ENCODE data around the gene GPRC5A.
A peak's percentile ranks its signal among the peaks of the same experiment; 100 is the strongest.

GPRC5A gene

GRCh38 chr12:12877781-12878455 lies 13.4 kb upstream of the GPRC5A start:
- Mint-ChIP-seq H3K4me1 (ENCODE audit: low read depth) (peaks cover 13% of the 10 kb centered on the region), H3K4me3 (no peak overlapping the region), H3K27ac (no peak overlapping the region)

GRCh38 chr12:12880537-12880936 lies 10.8 kb upstream of the GPRC5A start:
- Mint-ChIP-seq H3K27ac (peak overlapping the region; percentile 52), H3K4me1 (ENCODE audit: low read depth) (peaks cover 14% of the 10 kb centered on the region), H3K4me3 (peak overlapping the region; percentile 4), H3K9me3 (no peaks in the 10 kb centered on the region), H3K27me3 (ENCODE audit: low read depth) (no peaks in the 10 kb centered on the region), H3K36me3 (ENCODE audit: low read depth) (no peaks in the 10 kb centered on the region)

More at GRCh38 chr12:12877781-12878455, 13.4 kb upstream of the GPRC5A start:
- Mint-ChIP-seq H3K36me3 (ENCODE audit: low read depth) (no peaks in the 10 kb centered on the region), H3K27me3 (ENCODE audit: low read depth) (no peaks in the 10 kb centered on the region), H3K9me3 (no peaks in the 10 kb centered on the region)

- no peak overlapping the region for H3K27ac Mint-ChIP-seq
- H3K4me3 Mint-ChIP-seq = no peak overlapping the region
- H3K9me3 Mint-ChIP-seq = no peaks in the 10 kb centered on the region
- no peaks in the 10 kb centered on the region for H3K36me3 Mint-ChIP-seq (ENCODE audit: low read depth)
- peaks cover 3% of the 10 kb centered on the region for H3K27me3 Mint-ChIP-seq (ENCODE audit: low read depth)
- peaks cover 14% of the 10 kb centered on the region for H3K4me1 Mint-ChIP-seq (ENCODE audit: low read depth)
Measured at GRCh38 chr12:12881151-12881909, 10.0 kb upstream of the GPRC5A start.

GRCh38 chr12:12882288-12882687 lies 9.1 kb upstream of the GPRC5A start:
- Mint-ChIP-seq H3K27me3 (ENCODE audit: low read depth) (peaks cover 6% of the 10 kb centered on the region), H3K4me3 (no peak overlapping the region), H3K27ac (no peak overlapping the region), H3K9me3 (no peaks in the 10 kb centered on the region), H3K36me3 (ENCODE audit: low read depth) (no peaks in the 10 kb centered on the region), H3K4me1 (ENCODE audit: low read depth) (peaks cover 14% of the 10 kb centered on the region)

GRCh38 chr12:12883369-12884001 lies 7.9 kb upstream of the GPRC5A start:
- H3K27me3 Mint-ChIP-seq (ENCODE audit: low read depth) = peaks cover 18% of the 10 kb centered on the region
- peaks cover 14% of the 10 kb centered on the region for H3K4me1 Mint-ChIP-seq (ENCODE audit: low read depth)
- H3K27ac Mint-ChIP-seq = no peak overlapping the region

GRCh38 chr12:12885096-12885792 lies 6.1 kb upstream of the GPRC5A start:
- no peaks in the 10 kb centered on the region for H3K36me3 Mint-ChIP-seq (ENCODE audit: low read depth)
- H3K9me3 Mint-ChIP-seq = no peaks in the 10 kb centered on the region
- H3K27ac Mint-ChIP-seq = no peak overlapping the region
- no peak overlapping the region for H3K4me3 Mint-ChIP-seq
- peaks cover 33% of the 10 kb centered on the region for H3K27me3 Mint-ChIP-seq (ENCODE audit: low read depth)
- H3K4me1 Mint-ChIP-seq (ENCODE audit: low read depth) = peaks cover 17% of the 10 kb centered on the region

More at GRCh38 chr12:12883369-12884001, 7.9 kb upstream of the GPRC5A start:
- no peak overlapping the region for H3K4me3 Mint-ChIP-seq
- no peaks in the 10 kb centered on the region for H3K9me3 Mint-ChIP-seq
- H3K36me3 Mint-ChIP-seq (ENCODE audit: low read depth) = no peaks in the 10 kb centered on the region

GRCh38 chr12:12887471-12887870 lies 3.9 kb upstream of the GPRC5A start:
- Mint-ChIP-seq H3K9me3 (no peaks in the 10 kb centered on the region), H3K4me3 (no peak overlapping the region), H3K36me3 (ENCODE audit: low read depth) (no peaks in the 10 kb centered on the region), H3K27ac (no peak overlapping the region), H3K4me1 (ENCODE audit: low read depth) (peaks cover 12% of the 10 kb centered on the region), H3K27me3 (ENCODE audit: low read depth) (peaks cover 51% of the 10 kb centered on the region)

GRCh38 chr12:12889701-12890100 lies 1.7 kb upstream of the GPRC5A start:
- no peak overlapping the region for H3K4me3 Mint-ChIP-seq
- peaks cover 63% of the 10 kb centered on the region for H3K27me3 Mint-ChIP-seq (ENCODE audit: low read depth)
- no peak overlapping the region for H3K27ac Mint-ChIP-seq
- H3K36me3 Mint-ChIP-seq (ENCODE audit: low read depth) = no peaks in the 10 kb centered on the region
- no peaks in the 10 kb centered on the region for H3K9me3 Mint-ChIP-seq
- peaks cover 11% of the 10 kb centered on the region for H3K4me1 Mint-ChIP-seq (ENCODE audit: low read depth)

GRCh38 chr12:12890543-12891079 lies 751 bp upstream of the GPRC5A start:
- peaks cover 67% of the 10 kb centered on the region for H3K27me3 Mint-ChIP-seq (ENCODE audit: low read depth)
- peak overlapping the region; percentile 85 for H3K4me3 Mint-ChIP-seq
- no peaks in the 10 kb centered on the region for H3K36me3 Mint-ChIP-seq (ENCODE audit: low read depth)
- no peak overlapping the region for H3K27ac Mint-ChIP-seq
- H3K4me1 Mint-ChIP-seq (ENCODE audit: low read depth) = peaks cover 11% of the 10 kb centered on the region
- no peaks in the 10 kb centered on the region for H3K9me3 Mint-ChIP-seq

- Mint-ChIP-seq H3K27ac (no peak overlapping the region), H3K9me3 (no peaks in the 10 kb centered on the region), H3K4me3 (no peak overlapping the region), H3K27me3 (ENCODE audit: low read depth) (peaks cover 67% of the 10 kb centered on the region), H3K36me3 (ENCODE audit: low read depth) (no peaks in the 10 kb centered on the region), H3K4me1 (ENCODE audit: low read depth) (peaks cover 11% of the 10 kb centered on the region)
Measured at GRCh38 chr12:12891881-12892355, 556 bp downstream of the GPRC5A start.

GRCh38 chr12:12892681-12893141 lies 1.3 kb downstream of the GPRC5A start:
- Mint-ChIP-seq H3K9me3 (no peaks in the 10 kb centered on the region), H3K27me3 (ENCODE audit: low read depth) (peaks cover 66% of the 10 kb centered on the region), H3K27ac (no peak overlapping the region), H3K4me1 (ENCODE audit: low read depth) (peaks cover 11% of the 10 kb centered on the region), H3K4me3 (no peak overlapping the region), H3K36me3 (ENCODE audit: low read depth) (no peaks in the 10 kb centered on the region)

GRCh38 chr12:12893438-12893837 lies 2.1 kb downstream of the GPRC5A start:
- Mint-ChIP-seq H3K9me3 (no peaks in the 10 kb centered on the region), H3K4me3 (no peak overlapping the region), H3K27me3 (ENCODE audit: low read depth) (peaks cover 59% of the 10 kb centered on the region), H3K36me3 (ENCODE audit: low read depth) (no peaks in the 10 kb centered on the region), H3K27ac (no peak overlapping the region), H3K4me1 (ENCODE audit: low read depth) (peaks cover 11% of the 10 kb centered on the region)

- H3K36me3 Mint-ChIP-seq (ENCODE audit: low read depth) = no peaks in the 10 kb centered on the region
- H3K27me3 Mint-ChIP-seq (ENCODE audit: low read depth) = peaks cover 37% of the 10 kb centered on the region
- no peak overlapping the region for H3K27ac Mint-ChIP-seq
- H3K4me1 Mint-ChIP-seq (ENCODE audit: low read depth) = peaks cover 16% of the 10 kb centered on the region
- no peaks in the 10 kb centered on the region for H3K9me3 Mint-ChIP-seq
- no peak overlapping the region for H3K4me3 Mint-ChIP-seq
Measured at GRCh38 chr12:12896260-12896659, 4.9 kb downstream of the GPRC5A start.

GRCh38 chr12:12897302-12897701 lies 5.9 kb downstream of the GPRC5A start:
- H3K9me3 Mint-ChIP-seq = no peaks in the 10 kb centered on the region
- no peak overlapping the region for H3K4me3 Mint-ChIP-seq
- no peaks in the 10 kb centered on the region for H3K36me3 Mint-ChIP-seq (ENCODE audit: low read depth)
- peaks cover 11% of the 10 kb centered on the region for H3K4me1 Mint-ChIP-seq (ENCODE audit: low read depth)
- no peak overlapping the region for H3K27ac Mint-ChIP-seq
- peaks cover 26% of the 10 kb centered on the region for H3K27me3 Mint-ChIP-seq (ENCODE audit: low read depth)
